Trophoblast cell (in vitro differentiated cells and primary cell): ENCODE data around the gene RCAN3. TPM values are rescaled to one million over a fixed set of nuclear protein-coding genes. Genes with fewer than 3 reads are reported as not detected.

Experiments used
- DNase-seq, 2 donors: peaks; one replicate each; pipeline ENCODE4 v3.0.0-alpha.2; 2016
- H2AFZ ChIP-seq: 2 replicates; pipeline ENCODE4 v1.6.1; 2013; ENCODE audit warnings: low read length, moderate library complexity, mild to moderate bottlenecking; ENCODE audit not compliant: insufficient read depth, poor library complexity
- H2AK5ac ChIP-seq: 2 replicates; pipeline ENCODE4 v1.6.1; 2013; ENCODE audit warnings: mild to moderate bottlenecking, low read length
- H2BK120ac ChIP-seq: 2 replicates; pipeline ENCODE4 v1.6.1; 2013; ENCODE audit warnings: low read length, mild to moderate bottlenecking, moderate library complexity; ENCODE audit not compliant: insufficient read depth, poor library complexity
- H2BK12ac ChIP-seq: 2 replicates; pipeline ENCODE4 v1.6.1; 2013; ENCODE audit warnings: mild to moderate bottlenecking, low read length, moderate library complexity
- H2BK5ac ChIP-seq: 2 replicates; pipeline ENCODE4 v1.6.1; 2013; ENCODE audit warnings: low read length, low read depth, moderate library complexity, mild to moderate bottlenecking; ENCODE audit not compliant: poor library complexity
- H3K14ac ChIP-seq: 2 replicates; pipeline ENCODE4 v1.6.1; 2013; ENCODE audit warnings: mild to moderate bottlenecking, low read length
- H3K18ac ChIP-seq: 2 replicates; pipeline ENCODE4 v1.6.1; 2013; ENCODE audit warnings: mild to moderate bottlenecking, low read length
- H3K23ac ChIP-seq: 2 replicates; pipeline ENCODE4 v1.6.1; 2013; ENCODE audit warnings: low read length
- H3K27ac ChIP-seq: 2 replicates; pipeline ENCODE4 v1.5.1; 2013; ENCODE audit warnings: low read depth, mild to moderate bottlenecking, inconsistent platforms, low read length, moderate library complexity
- H3K27me3 ChIP-seq: 2 replicates; pipeline ENCODE4 v1.6.1; 2013; ENCODE audit warnings: inconsistent platforms, mild to moderate bottlenecking, low read length, moderate library complexity; ENCODE audit not compliant: insufficient read depth
- H3K36me3 ChIP-seq, 2 experiments: 1 replicate in 1 of 2; 2 replicates in 1 of 2; pipeline ENCODE4 v1.6.1; 2013; ENCODE audit warnings: low read length in 2 of 2, mild to moderate bottlenecking in 2 of 2, moderate library complexity in 1 of 2; ENCODE audit not compliant: insufficient read depth in 2 of 2, control insufficient read depth in 1 of 2
- H3K4ac ChIP-seq: 2 replicates; pipeline ENCODE4 v1.6.1; 2013; ENCODE audit warnings: low read depth, mild to moderate bottlenecking, low read length, moderate library complexity
- H3K4me1 ChIP-seq, 2 experiments: 1 replicate in 1 of 2; 2 replicates in 1 of 2; pipeline ENCODE4 v1.6.1; 2013; ENCODE audit warnings: low read length in 2 of 2, mild to moderate bottlenecking in 2 of 2, moderate library complexity in 1 of 2; ENCODE audit not compliant: insufficient read depth in 2 of 2, control insufficient read depth in 1 of 2
- H3K4me2 ChIP-seq: 2 replicates; pipeline ENCODE4 v1.6.1; 2013; ENCODE audit warnings: inconsistent platforms, mild to moderate bottlenecking, low read length, moderate library complexity
- H3K4me3 ChIP-seq: 2 replicates; pipeline ENCODE4 v1.5.1; 2013; ENCODE audit warnings: mild to moderate bottlenecking, low read depth, low read length, inconsistent platforms
- H3K79me1 ChIP-seq: one replicate; pipeline ENCODE4 v1.6.1; 2013; ENCODE audit warnings: low read length
- H3K79me2 ChIP-seq: 2 replicates; pipeline ENCODE4 v1.6.1; 2013; ENCODE audit warnings: low read length, mild to moderate bottlenecking; ENCODE audit not compliant: control insufficient read depth, insufficient read depth, poor library complexity
- H3K9ac ChIP-seq: 2 replicates; pipeline ENCODE4 v1.6.1; 2013; ENCODE audit warnings: mild to moderate bottlenecking, low read length
- H3K9me3 ChIP-seq: 2 replicates; pipeline ENCODE4 v1.6.1; 2013; ENCODE audit warnings: low read depth, mild to moderate bottlenecking, control low read depth, inconsistent platforms, low read length; ENCODE audit not compliant: insufficient read depth
- H4K12ac ChIP-seq: 2 replicates; pipeline ENCODE4 v1.6.1; 2013; ENCODE audit warnings: low read depth, mild to moderate bottlenecking, low read length, moderate library complexity
- H4K8ac ChIP-seq: 2 replicates; pipeline ENCODE4 v1.6.1; 2013; ENCODE audit warnings: low read depth, mild to moderate bottlenecking, low read length, moderate library complexity
- H4K91ac ChIP-seq: one replicate; pipeline ENCODE4 v1.6.1; 2013; ENCODE audit warnings: low read depth, mild to moderate bottlenecking, low read length, moderate library complexity
- WGBS: extraction: QIAGEN DNeasy Blood & Tissue Kit; methylation state at CpG from one replicate; pipeline ENCODE4 v1.1.7; 2013; ENCODE audit warnings: missing lambda C conversion rate; ENCODE audit not compliant: insufficient read length, insufficient coverage; ENCODE audit errors: extremely low coverage; 5-methylcytosine and 5-hydroxymethylcytosine counted together
- polyA plus RNA-seq: library from polyadenylated mRNA; stranded (reverse); fragments of 200-250 nt; gene quantifications from 2 replicates; pipeline ENCODE4 v1.2.3, GENCODE V29; 2013

Gene RCAN3
- polyA plus RNA-seq: 22.6 and 23.6 TPM in 2 replicates

- peak within 1 kb of the TSS; percentile 47 for H3K4ac ChIP-seq
- H3K23ac ChIP-seq: no peak within 1 kb of the TSS
- H3K27me3 ChIP-seq: no peaks in the 10 kb centered on the region
- peak within 1 kb of the TSS; percentile 78 for H3K4me3 ChIP-seq
- peak within 1 kb of the TSS; percentile 30 for H2BK12ac ChIP-seq
- peak within 1 kb of the TSS; percentile 91 for H3K4me2 ChIP-seq
- peak within 1 kb of the TSS; percentile 95 for H2AFZ ChIP-seq
- peak within 1 kb of the TSS; percentile 82 for H3K14ac ChIP-seq
- peaks cover 4 to 7% of the 10 kb centered on the region in 2 experiments for H3K4me1 ChIP-seq
- H3K79me2 ChIP-seq: peaks cover 6% of the 10 kb centered on the region
- no peak within 1 kb of the TSS for H2AK5ac ChIP-seq
- H4K91ac ChIP-seq: peak within 1 kb of the TSS; percentile 89
- H3K18ac ChIP-seq: peak within 1 kb of the TSS; percentile 85
- no CpG with 5 or more reads among the region's 53 CpGs for WGBS
- peak; percentile 89 to 90 for DNase-seq
- H3K79me1 ChIP-seq: peaks cover 12% of the 10 kb centered on the region
- peak within 1 kb of the TSS; percentile 81 for H2BK120ac ChIP-seq
- peak within 1 kb of the TSS; percentile 83 for H4K8ac ChIP-seq
- H3K9me3 ChIP-seq: no peaks in the 10 kb centered on the region
- H2BK5ac ChIP-seq: peak within 1 kb of the TSS; percentile 72
- peak within 1 kb of the TSS; percentile 76 for H3K27ac ChIP-seq
- no peaks in the 10 kb centered on the region for H3K36me3 ChIP-seq
- H3K9ac ChIP-seq: peak within 1 kb of the TSS; percentile 70
- H4K12ac ChIP-seq: peak within 1 kb of the TSS; percentile 94
These were observed at the start of gene RCAN3 for GRCh38 chr1:24502709-24503058. Gene RCAN3 (plus strand): TSS chr1:24502836. CDS start chr1:24514373, 11,537 bp downstream.

- no peak overlapping the region for H4K8ac ChIP-seq
These were observed 49.6 kb upstream of the RCAN3 start for GRCh38 chr1:24452922-24453485.

GRCh38 chr1:24454673-24455072 lies 48.0 kb upstream of the RCAN3 start:
- Histone ChIP-seq H3K23ac (no peak overlapping the region), H3K27ac (no peak overlapping the region), H3K36me3 (peaks cover 0 to 12% of the 10 kb centered on the region in 2 experiments), H3K4me2 (no peak overlapping the region), H4K12ac (no peak overlapping the region), H4K8ac (no peak overlapping the region), H3K9ac (no peak overlapping the region), H3K79me2 (no peaks in the 10 kb centered on the region), H2AFZ (no peak overlapping the region), H2BK5ac (no peak overlapping the region), H3K9me3 (no peaks in the 10 kb centered on the region), H3K27me3 (no peaks in the 10 kb centered on the region), H3K4me3 (no peak overlapping the region), H3K4ac (no peak overlapping the region), H3K18ac (no peak overlapping the region), H2BK12ac (no peak overlapping the region), H4K91ac (no peak overlapping the region), H2BK120ac (no peak overlapping the region), H3K14ac (no peak overlapping the region), H3K4me1 (no peaks in the 10 kb centered on the region), H3K79me1 (no peaks in the 10 kb centered on the region), H2AK5ac (no peak overlapping the region)
- DNase-seq: no peak
- no CpG with 5 or more reads among the region's 5 CpGs for WGBS

More at GRCh38 chr1:24452922-24453485, 49.6 kb upstream of the RCAN3 start:
- no peak overlapping the region for H4K12ac ChIP-seq
- H3K4me1 ChIP-seq: no peaks in the 10 kb centered on the region
- H3K23ac ChIP-seq: no peak overlapping the region
- no peaks in the 10 kb centered on the region for H3K79me1 ChIP-seq
- no peak overlapping the region for H3K4me2 ChIP-seq
- H3K27ac ChIP-seq: no peak overlapping the region
- no peak overlapping the region for H3K14ac ChIP-seq
- no peak overlapping the region for H2AFZ ChIP-seq
- no peaks in the 10 kb centered on the region for H3K27me3 ChIP-seq
- H3K36me3 ChIP-seq: peaks cover 0 to 5% of the 10 kb centered on the region in 2 experiments
- DNase-seq: no peak
- H2BK5ac ChIP-seq: no peak overlapping the region
- no peak overlapping the region for H2BK12ac ChIP-seq
- no CpG with 5 or more reads among the region's 8 CpGs for WGBS
- no peak overlapping the region for H3K9ac ChIP-seq
- no peak overlapping the region for H3K4ac ChIP-seq
- no peak overlapping the region for H3K18ac ChIP-seq
- H3K4me3 ChIP-seq: no peak overlapping the region
- no peaks in the 10 kb centered on the region for H3K79me2 ChIP-seq
- no peak overlapping the region for H2BK120ac ChIP-seq
- no peaks in the 10 kb centered on the region for H3K9me3 ChIP-seq
- H4K91ac ChIP-seq: no peak overlapping the region
- H2AK5ac ChIP-seq: no peak overlapping the region

- no peak overlapping the region for H4K91ac ChIP-seq
- no peak overlapping the region for H3K18ac ChIP-seq
- H3K36me3 ChIP-seq: peaks cover 0 to 15% of the 10 kb centered on the region in 2 experiments
- WGBS: no CpG with 5 or more reads among the region's 5 CpGs
- H2AK5ac ChIP-seq: no peak overlapping the region
- no peaks in the 10 kb centered on the region for H3K79me2 ChIP-seq
- no peak overlapping the region for H3K4me2 ChIP-seq
- H3K4ac ChIP-seq: no peak overlapping the region
- H2AFZ ChIP-seq: no peak overlapping the region
- H2BK5ac ChIP-seq: no peak overlapping the region
- H3K9me3 ChIP-seq: no peaks in the 10 kb centered on the region
- no peak overlapping the region for H3K9ac ChIP-seq
- no peaks in the 10 kb centered on the region for H3K4me1 ChIP-seq
- H3K14ac ChIP-seq: no peak overlapping the region
- no peak overlapping the region for H4K8ac ChIP-seq
- no peak overlapping the region for H3K4me3 ChIP-seq
- H3K27me3 ChIP-seq: no peaks in the 10 kb centered on the region
- H2BK120ac ChIP-seq: no peak overlapping the region
- no peak overlapping the region for H3K23ac ChIP-seq
- DNase-seq: no peak
- no peak overlapping the region for H3K27ac ChIP-seq
- no peaks in the 10 kb centered on the region for H3K79me1 ChIP-seq
- H2BK12ac ChIP-seq: no peak overlapping the region
- no peak overlapping the region for H4K12ac ChIP-seq
These were observed 47.4 kb upstream of the RCAN3 start for GRCh38 chr1:24455272-24455671.
